Measurements from ENCODE around the gene CAMKMT.

- no peak for TF ChIP-seq EP300 (IDR thresholded peaks at IDR 0.05)
- no peak for TF ChIP-seq CTCF (IDR thresholded peaks at IDR 0.05)
- no peak for TF ChIP-seq POLR2A (IDR thresholded peaks at IDR 0.05)
- no peak for TF ChIP-seq POLR2AphosphoS5 (IDR thresholded peaks at IDR 0.05)
Observed at GRCh38 chr2:44464437-44464836, 102.7 kb downstream of the CAMKMT start.
